ENCODE measurements around the gene F12.

Gene F12

GRCh38 chr5:177429248-177430040 is 20.1 kb upstream of the F12 start (continued):
- TF ChIP-seq KLF1 (tag by site-specific recombination; IDR thresholded peaks at IDR 0.05) (peak; percentile 72), ZBTB8A (tag by site-specific recombination; IDR thresholded peaks at IDR 0.05) (no peak), YY2 (tag by site-specific recombination; IDR thresholded peaks at IDR 0.05) (no peak), SP7 (tag by site-specific recombination; IDR thresholded peaks at IDR 0.05) (no peak), ZNF121 (tag by site-specific recombination; IDR thresholded peaks at IDR 0.05) (no peak), ZNF677 (tag by site-specific recombination; IDR thresholded peaks at IDR 0.05) (no peak), ZNF843 (tag by site-specific recombination; IDR thresholded peaks at IDR 0.05) (no peak), OSR2 (tag by site-specific recombination; IDR thresholded peaks at IDR 0.05) (no peak), ZXDB (tag by site-specific recombination; IDR thresholded peaks at IDR 0.05) (no peak), ZNF555 (tag by site-specific recombination; conservative IDR thresholded peaks at IDR 0.05) (no peak), ZNF416 (tag by site-specific recombination; IDR thresholded peaks at IDR 0.05) (no peak), SCRT2 (tag by site-specific recombination; IDR thresholded peaks at IDR 0.05) (no peak), GLIS1 (tag by site-specific recombination; IDR thresholded peaks at IDR 0.05) (no peak)

- POLR2A ChIA-PET = interaction anchor here (0.6 to 4.2 kb wide), 6 partner anchors 9 to 38 kb away, joined by 3 to 45 read pairs (median 7); no protein-coding TSS in a partner anchor
- Histone ChIP-seq H3K27ac (ENCODE audit: extremely low read depth, low read depth, low read length) (no peak overlapping the region), H3K4me1 (ENCODE audit: control insufficient read depth, insufficient read depth, low read length) (no peaks in the 10 kb centered on the region), H3K9me3 (ENCODE audit: control insufficient read depth, insufficient read depth, low read depth, low read length) (no peaks in the 10 kb centered on the region), H3K36me3 (ENCODE audit: control insufficient read depth in 2 of 2, insufficient read depth in 1 of 2, low read length in 2 of 2) (peaks cover 0 to 53% of the 10 kb centered on the region in 2 experiments; a peak in 1 of 3 replicates), H3K4me3 (ENCODE audit: low read depth, low read length) (no peak overlapping the region)
- TF ChIP-seq ZNF394 (tag by site-specific recombination; IDR thresholded peaks at IDR 0.05; ENCODE audit: borderline replicate concordance) (no peak), HIC1 (tag by site-specific recombination; IDR thresholded peaks at IDR 0.05) (no peak), ZEB2 (tag by site-specific recombination; IDR thresholded peaks at IDR 0.05) (no peak), SETDB1 (IDR thresholded peaks at IDR 0.05; ENCODE audit: insufficient read length, low read length) (no peak)
- CTCF ChIA-PET = interaction anchor here (0.5 to 4.3 kb wide), 4 partner anchors 20 to 44 kb away, joined by 3 to 29 read pairs (median 4); no protein-coding TSS in a partner anchor
Measured at GRCh38 chr5:177428574-177429217, 19.3 kb upstream of the F12 start.

- ChIA-PET CTCF (interaction anchor here (0.5 to 5.2 kb wide), 7 partner anchors 20 to 59 kb away, joined by 3 to 40 read pairs (median 4); no protein-coding TSS in a partner anchor), POLR2A (interaction anchor here (0.6 to 4.2 kb wide), 10 partner anchors 10 to 762 kb away, joined by 3 to 45 read pairs (median 8); partner anchors contain the start of gene DBN1)
- no peak for TF ChIP-seq ZNF341 (tag by site-specific recombination; IDR thresholded peaks at IDR 0.05; ENCODE audit: low read depth)
- no peak for TF ChIP-seq ZNF837 (tag by site-specific recombination; IDR thresholded peaks at IDR 0.05)
- peak; percentile 52; the same call in 1 of the 2 replicates for TF ChIP-seq ZNF600 (tag by site-specific recombination; IDR thresholded peaks at IDR 0.05)
- no peak overlapping the region for H3K27ac ChIP-seq (ENCODE audit: extremely low read depth, low read depth, low read length)
- no peaks in the 10 kb centered on the region for H3K4me1 ChIP-seq (ENCODE audit: control insufficient read depth, insufficient read depth, low read length)
- H3K36me3 ChIP-seq (ENCODE audit: control insufficient read depth in 2 of 2, insufficient read depth in 1 of 2, low read length in 2 of 2) = peaks cover 0 to 46% of the 10 kb centered on the region in 2 experiments; a peak in 1 of 3 replicates
- no peaks in the 10 kb centered on the region for H3K9me3 ChIP-seq (ENCODE audit: control insufficient read depth, insufficient read depth, low read depth, low read length)
- no peak overlapping the region for H3K4me3 ChIP-seq (ENCODE audit: low read depth, low read length)
Measured at GRCh38 chr5:177427919-177428573, 18.7 kb upstream of the F12 start.

Data from HEK293 (cell line).